HG03442 (cell line): Measurements from ENCODE around the gene RFX3.

Source experiments
- ATAC-seq: cut with Tn5 transposase; IDR thresholded peaks from one replicate; pipeline ENCODE4 v1.9.1; 2021; ENCODE audit warnings: mild to moderate bottlenecking, moderate library complexity; ENCODE audit not compliant: unreplicated experiment

Gene RFX3

GRCh38 chr9:3525836-3526164 lies at the start of gene RFX3:
RFX3 (minus strand) TSS chr9:3526001; CDS start chr9:3395588, 130,413 bp downstream.
- peak; percentile 50 for ATAC-seq

GRCh38 chr9:3571500-3571899 lies 45.7 kb upstream of the RFX3 start:
- ATAC-seq: no peak

GRCh38 chr9:3569529-3569928 lies 43.7 kb upstream of the RFX3 start:
- no peak for ATAC-seq

GRCh38 chr9:3567988-3568387 lies 42.2 kb upstream of the RFX3 start:
- ATAC-seq: no peak

- ATAC-seq: no peak
Observed at GRCh38 chr9:3553076-3553765, 27.4 kb upstream of the RFX3 start.

GRCh38 chr9:3549225-3549624 lies 23.4 kb upstream of the RFX3 start:
- ATAC-seq: no peak

- no peak for ATAC-seq
Observed at GRCh38 chr9:3548648-3549047, 22.8 kb upstream of the RFX3 start.

- no peak for ATAC-seq
Observed at GRCh38 chr9:3541206-3541605, 15.4 kb upstream of the RFX3 start.

- ATAC-seq: no peak
Observed at GRCh38 chr9:3534614-3535404, 9.0 kb upstream of the RFX3 start.

GRCh38 chr9:3532158-3532557 lies 6.4 kb upstream of the RFX3 start:
- no peak for ATAC-seq

GRCh38 chr9:3528451-3528850 lies 2.6 kb upstream of the RFX3 start:
- no peak for ATAC-seq

GRCh38 chr9:3526997-3527940 lies 1.5 kb upstream of the RFX3 start:
- ATAC-seq: no peak

- ATAC-seq: peak; percentile 57
Observed at GRCh38 chr9:3526165-3526996, 580 bp upstream of the RFX3 start.

GRCh38 chr9:3525096-3525835 lies 535 bp downstream of the RFX3 start:
- no peak for ATAC-seq

- ATAC-seq: no peak
Observed at GRCh38 chr9:3521966-3522365, 3.8 kb downstream of the RFX3 start.

- ATAC-seq: no peak
Observed at GRCh38 chr9:3520564-3520963, 5.2 kb downstream of the RFX3 start.

- no peak for ATAC-seq
Observed at GRCh38 chr9:3517377-3518048, 8.3 kb downstream of the RFX3 start.

- ATAC-seq: no peak
Observed at GRCh38 chr9:3516667-3517330, 9.0 kb downstream of the RFX3 start.

GRCh38 chr9:3515405-3515804 lies 10.4 kb downstream of the RFX3 start:
- no peak for ATAC-seq
